Measurements from ENCODE around the gene CDH4. TPM values are rescaled to one million over a fixed set of nuclear protein-coding genes. Genes with fewer than 3 reads are reported as not detected.

CDH4 gene
- total and polyA plus RNA-seq, 2 of the 8 experiments (the other 6 are each of a cell fraction or from before 2014, with no cell fraction given), result 4.3 to 7.9 TPM

DNA sequence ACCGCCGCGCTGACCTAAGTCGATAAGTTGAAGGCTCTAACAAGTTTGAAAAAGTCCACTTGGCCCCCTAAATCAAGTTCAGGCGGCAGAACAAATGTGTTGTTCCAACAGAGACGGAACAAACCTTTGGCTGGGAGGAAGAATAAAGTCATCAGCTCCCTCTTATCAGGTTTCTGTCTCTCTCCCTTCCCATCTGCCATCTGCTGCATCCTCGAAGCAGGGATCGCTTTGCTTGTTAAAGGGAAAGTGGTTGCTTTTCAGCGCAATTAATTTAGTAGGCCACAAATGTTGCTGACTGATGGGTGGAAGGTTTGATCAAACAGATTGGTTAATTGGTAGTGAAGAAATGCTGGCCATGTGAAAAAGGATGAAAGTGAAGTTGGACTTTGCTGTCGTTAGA, 64.3 kb downstream of the CDH4 start:
- CTCF ChIA-PET (ENCODE audit: partially characterized antibody), result no interaction called here
- H2AK5ac ChIP-seq (ENCODE audit: low read depth, low read length), result no peak overlapping the region
- POLR2A ChIA-PET (ENCODE audit: partially characterized antibody), result no interaction called here

More for the DNA sequence above, 64.3 kb downstream of the CDH4 start:
- Histone ChIP-seq H4K8ac (ENCODE audit: extremely low read depth, insufficient read depth, low read length) (no peak overlapping the region), H2BK15ac (ENCODE audit: low read length) (no peak overlapping the region), H2BK120ac (replicated peaks; ENCODE audit: low read depth, low read length) (no peak overlapping the region), H2AFZ (ENCODE audit: low read length) (no peak overlapping the region), H4K5ac (ENCODE audit: insufficient read length, low read depth, low read length) (no peak overlapping the region), H3K14ac (ENCODE audit: insufficient read length) (no peak overlapping the region), H3K36me3 (ENCODE audit: control insufficient read depth in 2 of 4, insufficient read depth in 4 of 4, low read length in 3 of 4) (no peaks in the 10 kb centered on the region), H3K23ac (ENCODE audit: insufficient read length) (no peak overlapping the region), H3K56ac (replicated peaks; ENCODE audit: insufficient read length, low read depth, low read length) (no peak overlapping the region), H3K27me3 (replicated peaks in 1 of 4; ENCODE audit: control insufficient read depth in 3 of 4, extremely low read depth in 1 of 4, insufficient read depth in 3 of 4, low read length in 3 of 4) (peaks cover 0 to 2% (median 0%) of the 10 kb centered on the region in 4 experiments; a peak in 2 of 7 replicates), H3K9me3 (ENCODE audit: insufficient read depth in 2 of 2, low read depth in 1 of 2, low read length in 1 of 2) (no peaks in the 10 kb centered on the region), H3K4me3 (ENCODE audit: extremely low read depth in 1 of 4, insufficient read depth in 2 of 4, low read depth in 3 of 4, low read length in 4 of 4) (no peak overlapping the region), H2BK5ac (ENCODE audit: low read depth, low read length) (no peak overlapping the region), H3K79me1 (ENCODE audit: low read depth, low read length) (peaks cover 9% of the 10 kb centered on the region; the same call in 1 of the 2 replicates), H2BK12ac (ENCODE audit: low read depth, low read length) (no peak overlapping the region), H4K91ac (replicated peaks; ENCODE audit: insufficient read length, low read length) (no peak overlapping the region), H3K27ac (ENCODE audit: low read depth, low read length) (no peak overlapping the region), H3K4me2 (ENCODE audit: insufficient read depth in 1 of 2, low read depth in 2 of 2, low read length in 2 of 2) (no peak overlapping the region), H2BK20ac (ENCODE audit: low read length) (no peak overlapping the region), H3K79me2 (ENCODE audit: control insufficient read depth in 1 of 2, insufficient read depth in 2 of 2, low read length in 2 of 2) (no peaks in the 10 kb centered on the region), H3K4me1 (replicated peaks in 1 of 4; ENCODE audit: control insufficient read depth in 3 of 4, insufficient read depth in 4 of 4, low read length in 3 of 4) (peaks cover 0 to 3% (median 0%) of the 10 kb centered on the region in 4 experiments; a peak in 1 of 7 replicates), H3K9ac (replicated peaks in 1 of 4; ENCODE audit: extremely low read depth in 1 of 4, low read depth in 3 of 4, low read length in 3 of 4) (no peak overlapping the region), H3K18ac (ENCODE audit: extremely low read depth, low read length) (no peak overlapping the region), H3K4ac (replicated peaks; ENCODE audit: insufficient read length, low read depth, low read length) (no peak overlapping the region), H3K23me2 (ENCODE audit: low read depth, low read length) (peaks cover 4% of the 10 kb centered on the region; the same call in 1 of the 2 replicates), H4K20me1 (replicated peaks in 1 of 2; ENCODE audit: control insufficient read depth in 1 of 2, insufficient read depth in 2 of 2, low read length in 2 of 2) (peaks cover 0 to 14% of the 10 kb centered on the region in 2 experiments)
- FAIRE-seq (no peak), DNase-seq (ENCODE audit: low read depth in 1 of 2, low spot score in 2 of 2) (no peak)
- WGBS, 2 experiments (ENCODE audit: extremely low coverage in 1 of 2, insufficient coverage in 1 of 2, insufficient read length in 1 of 2, insufficient replicate concordance in 2 of 2, low coverage in 1 of 2, low lambda C conversion rate in 2 of 2, missing lambda C conversion rate in 1 of 2), result 89% methylated on average over 10 of the region's 10 CpGs; no CpG with 5 or more reads in 1 of the 2 experiments
- no peak for TF ChIP-seq KDM5A (IDR thresholded peaks at IDR 0.05; ENCODE audit: low read length)
- no peak for TF ChIP-seq GTF2F1 (IDR thresholded peaks at IDR 0.05; ENCODE audit: borderline replicate concordance, low read depth, low read length)
- no peak for TF ChIP-seq TBP (IDR thresholded peaks at IDR 0.05; ENCODE audit: low read depth, low read length)
- TF ChIP-seq RBBP5 (IDR thresholded peaks at IDR 0.05; ENCODE audit: borderline replicate concordance, low read depth, low read length), result no peak
- TF ChIP-seq CREB1 (IDR thresholded peaks at IDR 0.05), result no peak
- TF ChIP-seq, protein P1, sequence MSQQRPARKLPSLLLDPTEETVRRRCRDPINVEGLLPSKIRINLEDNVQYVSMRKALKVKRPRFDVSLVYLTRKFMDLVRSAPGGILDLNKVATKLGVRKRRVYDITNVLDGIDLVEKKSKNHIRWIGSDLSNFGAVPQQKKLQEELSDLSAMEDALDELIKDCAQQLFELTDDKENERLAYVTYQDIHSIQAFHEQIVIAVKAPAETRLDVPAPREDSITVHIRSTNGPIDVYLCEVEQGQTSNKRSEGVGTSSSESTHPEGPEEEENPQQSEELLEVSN (IDR thresholded peaks at IDR 0.05), result no peak
- TF ChIP-seq JUN (IDR thresholded peaks at IDR 0.05; ENCODE audit: low read depth, low read length), result no peak
- no peak for TF ChIP-seq EZH2 (IDR thresholded peaks at IDR 0.05; ENCODE audit: low read depth, low read length, severe bottlenecking)
- TF ChIP-seq CHD1 (IDR thresholded peaks at IDR 0.05; ENCODE audit: low read depth, low read length), result no peak

Data from H1 (cell line).